Gastrocnemius medialis (tissue), 4 donors: ENCODE data around the gene ARMC6.

Experiments
- POLR2A ChIP-seq, 2 donors: fragments of 450-650 bp; IDR thresholded peaks; one replicate each; pipeline ENCODE4 v1.6.1; 2017; ENCODE audit warnings: antibody characterized with exemption in 2 of 2, mild to moderate bottlenecking in 2 of 2, moderate library complexity in 2 of 2
- TF ChIP-seq, protein P1 (sequence below), 5 experiments: fragments of 450-650 bp in 3 of 5; fragments of 200-600 bp in 2 of 5; sonication (generic) in 2 of 5; IDR thresholded peaks in 4 of 5; conservative IDR thresholded peaks in 1 of 5; 1 replicate in 4 of 5; 2 replicates in 1 of 5; pipeline ENCODE4 v1.5.1; 2016 to 2019; ENCODE audit warnings: antibody characterized with exemption in 5 of 5, mild to moderate bottlenecking in 3 of 5, moderate library complexity in 3 of 5

DNA sequence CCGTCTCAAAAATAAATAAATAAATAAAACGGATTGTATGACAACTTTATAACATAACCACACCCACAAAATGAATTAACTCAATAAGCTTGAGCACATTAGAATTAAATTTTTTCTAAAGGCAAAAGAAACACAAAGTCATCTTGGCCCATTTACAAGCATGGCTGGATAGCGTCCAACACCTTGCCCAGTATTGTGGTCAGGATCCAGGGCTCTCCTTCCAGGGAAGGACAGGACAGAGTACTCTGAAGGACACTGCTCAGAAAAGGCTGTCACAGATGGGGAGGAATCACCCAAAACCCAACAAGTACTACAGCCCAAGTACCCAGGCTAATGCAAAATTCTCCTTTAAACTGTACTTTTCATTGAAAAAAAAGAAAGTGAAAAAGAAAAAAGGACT is 27.2 kb upstream of the ARMC6 start:
- TF ChIP-seq, protein P1, sequence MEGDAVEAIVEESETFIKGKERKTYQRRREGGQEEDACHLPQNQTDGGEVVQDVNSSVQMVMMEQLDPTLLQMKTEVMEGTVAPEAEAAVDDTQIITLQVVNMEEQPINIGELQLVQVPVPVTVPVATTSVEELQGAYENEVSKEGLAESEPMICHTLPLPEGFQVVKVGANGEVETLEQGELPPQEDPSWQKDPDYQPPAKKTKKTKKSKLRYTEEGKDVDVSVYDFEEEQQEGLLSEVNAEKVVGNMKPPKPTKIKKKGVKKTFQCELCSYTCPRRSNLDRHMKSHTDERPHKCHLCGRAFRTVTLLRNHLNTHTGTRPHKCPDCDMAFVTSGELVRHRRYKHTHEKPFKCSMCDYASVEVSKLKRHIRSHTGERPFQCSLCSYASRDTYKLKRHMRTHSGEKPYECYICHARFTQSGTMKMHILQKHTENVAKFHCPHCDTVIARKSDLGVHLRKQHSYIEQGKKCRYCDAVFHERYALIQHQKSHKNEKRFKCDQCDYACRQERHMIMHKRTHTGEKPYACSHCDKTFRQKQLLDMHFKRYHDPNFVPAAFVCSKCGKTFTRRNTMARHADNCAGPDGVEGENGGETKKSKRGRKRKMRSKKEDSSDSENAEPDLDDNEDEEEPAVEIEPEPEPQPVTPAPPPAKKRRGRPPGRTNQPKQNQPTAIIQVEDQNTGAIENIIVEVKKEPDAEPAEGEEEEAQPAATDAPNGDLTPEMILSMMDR (IDR thresholded peaks at IDR 0.05 in 4 of 5, conservative IDR thresholded peaks at IDR 0.05 in 1 of 5): no peak
- no peak for TF ChIP-seq POLR2A (IDR thresholded peaks at IDR 0.05)
